ENCODE data around the gene CCNO. TPM values are rescaled to one million over a fixed set of nuclear protein-coding genes. Genes with fewer than 3 reads are reported as not detected.

CCNO gene
- total and polyA plus RNA-seq, 2 donors (not counting 3 experiments of a cell fraction or from before 2014, with no cell fraction given), result 0.37 to 0.58 TPM

DNA sequence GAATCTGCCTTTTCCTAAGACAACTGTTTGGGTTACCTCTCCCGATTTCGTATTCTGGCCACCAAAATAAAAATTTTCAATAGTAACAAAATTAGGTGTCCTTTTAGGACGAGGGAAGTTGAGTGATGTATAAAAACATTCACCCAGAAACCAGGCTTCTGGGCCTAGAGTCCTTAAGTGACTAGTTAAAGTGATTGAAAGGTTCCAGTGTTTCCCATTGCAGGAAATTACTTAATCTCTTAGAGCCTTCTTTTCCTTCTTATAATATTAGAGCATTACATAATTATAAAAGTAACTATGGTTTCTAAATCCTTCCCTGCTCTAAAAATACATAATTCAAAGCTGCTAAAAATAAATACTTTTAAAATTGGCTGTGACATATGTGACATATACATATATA lies 13.6 kb downstream of the CCNO start:
- no peak for FAIRE-seq
- intact Hi-C loops (cut with micrococcal nuclease), result no loop called here

DNA sequence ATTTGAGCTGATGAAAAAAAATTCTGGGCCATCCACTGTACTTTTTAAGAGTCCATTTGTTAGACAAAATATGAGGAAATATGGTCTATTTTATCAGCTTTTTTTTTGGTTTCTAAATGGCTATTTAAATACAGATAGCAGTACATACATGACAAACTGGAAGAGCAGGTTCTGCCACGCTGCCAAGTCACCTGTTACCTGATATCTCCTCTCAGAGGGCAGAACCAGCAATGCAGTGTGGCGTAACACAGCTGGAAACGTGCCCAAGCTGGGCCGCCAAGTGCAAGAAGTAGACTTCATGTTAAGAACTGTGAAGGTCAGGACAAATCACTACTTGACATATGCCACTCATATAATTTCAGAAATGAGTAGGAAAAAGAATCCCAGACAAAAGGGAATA lies 14.4 kb downstream of the CCNO start:
- no peak for DNase-seq (ENCODE audit: low read depth, low spot score)
- no peak overlapping the region for H3K4me2 ChIP-seq (ENCODE audit: insufficient read depth, low read length)
- ChIA-PET POLR2A (no interaction called here), CTCF (interaction anchor here (0.6 to 1.6 kb wide), 2 partner anchors 22 to 32 kb away, joined by 3 to 6 read pairs; no protein-coding TSS in a partner anchor)
- peaks cover 39 to 58% of the 10 kb centered on the region in 2 experiments for H3K27me3 ChIP-seq (ENCODE audit: control insufficient read depth in 2 of 2, insufficient read depth in 2 of 2, low read length in 2 of 2)
- H3K4me1 ChIP-seq (ENCODE audit: control insufficient read depth, extremely low read depth, insufficient read depth, low read length), result peaks cover 9% of the 10 kb centered on the region
- TF ChIP-seq FOS (IDR thresholded peaks at IDR 0.05; ENCODE audit: borderline replicate concordance, insufficient read depth, low read length) (no peak), EZH2 (IDR thresholded peaks at IDR 0.05; ENCODE audit: borderline replicate concordance, low read depth, low read length, severe bottlenecking) (no peak), JUN (IDR thresholded peaks at IDR 0.05; ENCODE audit: borderline replicate concordance, insufficient read depth, insufficient read length, low read depth) (no peak), MYC (IDR thresholded peaks at IDR 0.05; ENCODE audit: low read depth, low read length) (no peak), POLR2A (IDR thresholded peaks at IDR 0.05; ENCODE audit: low read depth, low read length) (no peak)
- TF ChIP-seq, protein P1, sequence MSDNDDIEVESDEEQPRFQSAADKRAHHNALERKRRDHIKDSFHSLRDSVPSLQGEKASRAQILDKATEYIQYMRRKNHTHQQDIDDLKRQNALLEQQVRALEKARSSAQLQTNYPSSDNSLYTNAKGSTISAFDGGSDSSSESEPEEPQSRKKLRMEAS (IDR thresholded peaks at IDR 0.05; ENCODE audit: insufficient read depth, insufficient read length), result no peak
- no peak overlapping the region for H2AFZ ChIP-seq (ENCODE audit: low read depth, low read length)
- no peaks in the 10 kb centered on the region for H3K9me1 ChIP-seq (replicated peaks; ENCODE audit: control insufficient read depth, extremely low read depth, insufficient read depth, low read length)
- H3K9me3 ChIP-seq (replicated peaks; ENCODE audit: control insufficient read depth, insufficient read depth, low read length), result no peaks in the 10 kb centered on the region
- H3K27ac ChIP-seq (ENCODE audit: insufficient read depth, low read depth, low read length), result no peak overlapping the region
- H4K20me1 ChIP-seq (replicated peaks; ENCODE audit: control insufficient read depth, extremely low read depth, insufficient read depth, low read length), result no peaks in the 10 kb centered on the region
- no peaks in the 10 kb centered on the region for H3K79me2 ChIP-seq (ENCODE audit: control insufficient read depth, insufficient read depth, low read length)
- dilution Hi-C loops (cut with MboI; ENCODE audit: extremely low pct_ligation_motif_present, low sequenced_read_pairs), result no loop called here
- FAIRE-seq, result no peak
- H3K9ac ChIP-seq (replicated peaks; ENCODE audit: extremely low read depth, insufficient read depth, low read length), result no peak overlapping the region
- BruUV-seq (replicated peaks), result no TSS peak
- no peaks in the 10 kb centered on the region for H3K36me3 ChIP-seq (ENCODE audit: control insufficient read depth in 2 of 2, extremely low read depth in 1 of 2, insufficient read depth in 2 of 2, low read length in 2 of 2)
- intact Hi-C loops (cut with micrococcal nuclease), result no loop called here
- H3K4me3 ChIP-seq (replicated peaks in 1 of 3; ENCODE audit: insufficient read depth in 1 of 3, low read depth in 1 of 3, low read length in 3 of 3), result no peak overlapping the region

More for the DNA sequence above, 13.6 kb downstream of the CCNO start:
- peaks cover 9% of the 10 kb centered on the region for H3K4me1 ChIP-seq (ENCODE audit: control insufficient read depth, extremely low read depth, insufficient read depth, low read length)
- no peak for DNase-seq (ENCODE audit: low read depth, low spot score)
- no peaks in the 10 kb centered on the region for H3K9me3 ChIP-seq (replicated peaks; ENCODE audit: control insufficient read depth, insufficient read depth, low read length)
- H3K4me2 ChIP-seq (ENCODE audit: insufficient read depth, low read length), result no peak overlapping the region
- H3K27ac ChIP-seq (ENCODE audit: insufficient read depth, low read depth, low read length), result no peak overlapping the region
- ChIA-PET POLR2A (no interaction called here), CTCF (interaction anchor here (1.4 to 1.5 kb wide), 2 partner anchors 10 to 40 kb away, joined by 3 to 4 read pairs; no protein-coding TSS in a partner anchor)
- dilution Hi-C loops (cut with MboI; ENCODE audit: extremely low pct_ligation_motif_present, low sequenced_read_pairs), result no loop called here
- TF ChIP-seq POLR2A (IDR thresholded peaks at IDR 0.05; ENCODE audit: low read depth, low read length) (no peak), JUN (IDR thresholded peaks at IDR 0.05; ENCODE audit: borderline replicate concordance, insufficient read depth, insufficient read length, low read depth) (no peak), GATA2 (IDR thresholded peaks at IDR 0.05; ENCODE audit: insufficient read depth, insufficient read length, low read depth, low read length) (no peak)
- H3K9ac ChIP-seq (replicated peaks; ENCODE audit: extremely low read depth, insufficient read depth, low read length), result no peak overlapping the region
- H2AFZ ChIP-seq (ENCODE audit: low read depth, low read length), result no peak overlapping the region
- no peaks in the 10 kb centered on the region for H4K20me1 ChIP-seq (replicated peaks; ENCODE audit: control insufficient read depth, extremely low read depth, insufficient read depth, low read length)
- H3K4me3 ChIP-seq (replicated peaks in 1 of 3; ENCODE audit: insufficient read depth in 1 of 3, low read depth in 1 of 3, low read length in 3 of 3), result no peak overlapping the region
- H3K36me3 ChIP-seq (ENCODE audit: control insufficient read depth in 2 of 2, extremely low read depth in 1 of 2, insufficient read depth in 2 of 2, low read length in 2 of 2), result no peaks in the 10 kb centered on the region
- H3K27me3 ChIP-seq (ENCODE audit: control insufficient read depth in 2 of 2, insufficient read depth in 2 of 2, low read length in 2 of 2), result peaks cover 43 to 66% of the 10 kb centered on the region in 2 experiments
- BruUV-seq (replicated peaks), result no TSS peak
- H3K9me1 ChIP-seq (replicated peaks; ENCODE audit: control insufficient read depth, extremely low read depth, insufficient read depth, low read length), result no peaks in the 10 kb centered on the region
- H3K79me2 ChIP-seq (ENCODE audit: control insufficient read depth, insufficient read depth, low read length), result no peaks in the 10 kb centered on the region

Data from endothelial cell of umbilical vein (primary cell).